ENCODE results near the gene RPL38.
A peak's percentile ranks its signal among the peaks of the same experiment; 100 is the strongest.
"Not testable (repeated sequence)": the region's sequence is repeated elsewhere in the genome, so short reads cannot be mapped to it uniquely, and the experiment has no call there.

Gene RPL38

GRCh38 chr17:74185571-74186185 is 17.8 kb upstream of the RPL38 start:
- no peak for DNase-seq

- no peak for DNase-seq
Measured at GRCh38 chr17:74186498-74186897, 17.0 kb upstream of the RPL38 start.

- DNase-seq = no peak
Measured at GRCh38 chr17:74187761-74188160, 15.7 kb upstream of the RPL38 start.

GRCh38 chr17:74188687-74189086 is 14.8 kb upstream of the RPL38 start:
- not testable (repeated sequence) for DNase-seq

- DNase-seq = peak in 1 of 2 experiments; percentile 64
Measured at GRCh38 chr17:74190154-74190553, 13.3 kb upstream of the RPL38 start.

GRCh38 chr17:74190807-74191406 is 12.6 kb upstream of the RPL38 start:
- DNase-seq = no peak

GRCh38 chr17:74192950-74193781 is 10.3 kb upstream of the RPL38 start:
- no peak for DNase-seq

- no peak for DNase-seq
Measured at GRCh38 chr17:74194682-74195081, 8.8 kb upstream of the RPL38 start.

GRCh38 chr17:74196541-74197317 is 6.7 kb upstream of the RPL38 start:
- DNase-seq = no peak

GRCh38 chr17:74197801-74198200 is 5.7 kb upstream of the RPL38 start:
- DNase-seq = no peak

- DNase-seq = no peak
Measured at GRCh38 chr17:74198694-74199093, 4.8 kb upstream of the RPL38 start.

GRCh38 chr17:74199306-74200092 is 4.0 kb upstream of the RPL38 start:
- DNase-seq = peak in 1 of 2 experiments; percentile 29

GRCh38 chr17:74200112-74200511 is 3.4 kb upstream of the RPL38 start:
- no peak for DNase-seq

GRCh38 chr17:74201250-74201649 is 2.2 kb upstream of the RPL38 start:
- DNase-seq = no peak

GRCh38 chr17:74201948-74202347 is 1.5 kb upstream of the RPL38 start:
- no peak for DNase-seq

GRCh38 chr17:74202938-74203337 is 540 bp upstream of the RPL38 start:
- no peak for DNase-seq

GRCh38 chr17:74204474-74204873 is 996 bp downstream of the RPL38 start:
- DNase-seq = no peak

- no peak for DNase-seq
Measured at GRCh38 chr17:74205274-74205673, 1.8 kb downstream of the RPL38 start.

- DNase-seq = no peak
Measured at GRCh38 chr17:74206332-74206818, 2.9 kb downstream of the RPL38 start.

GRCh38 chr17:74210191-74211140 is 7.0 kb downstream of the RPL38 start:
- DNase-seq = peak in 1 of 2 experiments; percentile 68
